DOHH2 (cell line): ENCODE data around the gene C1orf226.

Experiments used
- CTCF ChIP-seq: fragments of 200-600 bp; sonication (generic); IDR thresholded peaks from one replicate; pipeline ENCODE4 v1.5.1; 2014; ENCODE audit warnings: antibody characterized with exemption, mild to moderate bottlenecking, low read depth, low read length; ENCODE audit not compliant: poor library complexity, severe bottlenecking
- EZH2phosphoT487 ChIP-seq: fragments of 200-600 bp; sonication (generic); IDR thresholded peaks from 2 replicates; pipeline ENCODE4 v1.6.1; 2017; ENCODE audit warnings: borderline replicate concordance, mild to moderate bottlenecking, antibody characterized with exemption, low read length, moderate library complexity, mixed read lengths

- no peak for TF ChIP-seq CTCF
- TF ChIP-seq EZH2phosphoT487, result no peak
These were observed 1.6 kb downstream of the C1orf226 start for GRCh38 chr1:162383091-162383490.
